Muscle of leg (tissue), 11 donors: Measurements from ENCODE around the gene GLI1. TPM values are rescaled to one million over a fixed set of nuclear protein-coding genes. Genes with fewer than 3 reads are reported as not detected.

ENCODE experiments used
- DNase-seq: peaks from one replicate; pipeline ENCODE4 v3.0.0; 2013
- H3K27ac ChIP-seq: one replicate; pipeline ENCODE4 v1.5.1; 2013; ENCODE audit warnings: mild to moderate bottlenecking, low read length, control low read depth
- H3K27me3 ChIP-seq: one replicate; pipeline ENCODE4 v1.6.1; 2013; ENCODE audit warnings: low read length; ENCODE audit not compliant: control insufficient read depth, insufficient read depth
- H3K36me3 ChIP-seq: one replicate; pipeline ENCODE4 v1.6.1; 2013; ENCODE audit warnings: low read length; ENCODE audit not compliant: control insufficient read depth, insufficient read depth
- H3K4me1 ChIP-seq: one replicate; pipeline ENCODE4 v1.6.1; 2013; ENCODE audit warnings: low read length; ENCODE audit not compliant: control insufficient read depth, insufficient read depth
- H3K4me3 ChIP-seq: one replicate; pipeline ENCODE4 v1.5.1; 2013; ENCODE audit warnings: low read length, control low read depth
- H3K9me3 ChIP-seq: replicated peaks from 2 replicates; pipeline ENCODE4 v1.6.1; 2013; ENCODE audit warnings: low read depth, low read length; ENCODE audit not compliant: control insufficient read depth
- WGBS: methylation state at CpG from one replicate; pipeline ENCODE4 v1.1.5; 2013; ENCODE audit warnings: missing lambda C conversion rate; ENCODE audit not compliant: insufficient coverage; 5-methylcytosine and 5-hydroxymethylcytosine counted together
- polyA plus RNA-seq, 8 donors: library from polyadenylated mRNA; unstranded; fragments of 120-200 nt; gene quantifications; one replicate each; pipeline versions ENCODE4 v1.2.1 to v1.2.3, GENCODE V29; 2013; ENCODE audit warnings: inconsistent platforms in 1 of 8, low replicate concordance in 1 of 8; ENCODE audit not compliant: insufficient read length in 8 of 8, insufficient read depth in 1 of 8
- total RNA-seq: library from RNA; stranded (reverse); fragments of 120-200 nt; gene quantifications from one replicate; pipeline ENCODE4 v1.2.4, GENCODE V29; 2013

GLI1 gene
- total and polyA plus RNA-seq, 9 donors = 7.1 to 16.2 (median 9.6) TPM

GRCh38 chr12:57474430-57474829 is 14.8 kb downstream of the GLI1 start:
- 81% methylated on average over 5 of the region's 8 CpGs for WGBS
- Histone ChIP-seq H3K4me3 (no peak overlapping the region), H3K9me3 (no peaks in the 10 kb centered on the region), H3K27ac (no peak overlapping the region), H3K27me3 (peaks cover 70% of the 10 kb centered on the region), H3K4me1 (peaks cover 16% of the 10 kb centered on the region), H3K36me3 (peaks cover 10% of the 10 kb centered on the region)
- no peak for DNase-seq

GRCh38 chr12:57474862-57475261 is 15.3 kb downstream of the GLI1 start:
- Histone ChIP-seq H3K27ac (no peak overlapping the region), H3K36me3 (peaks cover 7% of the 10 kb centered on the region), H3K4me1 (peaks cover 16% of the 10 kb centered on the region), H3K9me3 (no peaks in the 10 kb centered on the region), H3K27me3 (peaks cover 72% of the 10 kb centered on the region), H3K4me3 (no peak overlapping the region)
- DNase-seq = no peak
- 40% methylated on average over 2 of the region's 7 CpGs for WGBS

- H3K4me1 ChIP-seq = peaks cover 16% of the 10 kb centered on the region
- no peak for DNase-seq
Measured at GRCh38 chr12:57475271-57476161, 15.9 kb downstream of the GLI1 start.

GRCh38 chr12:57476162-57476992 is 16.8 kb downstream of the GLI1 start:
- H3K27ac ChIP-seq = no peak overlapping the region
- H3K4me3 ChIP-seq = peak overlapping the region; percentile 31
- no peaks in the 10 kb centered on the region for H3K36me3 ChIP-seq
- peaks cover 76% of the 10 kb centered on the region for H3K27me3 ChIP-seq
- peaks cover 16% of the 10 kb centered on the region for H3K4me1 ChIP-seq
- H3K9me3 ChIP-seq = no peaks in the 10 kb centered on the region
- DNase-seq = no peak
- 34% methylated on average over 9 of the region's 29 CpGs for WGBS

More at GRCh38 chr12:57475271-57476161, 15.9 kb downstream of the GLI1 start:
- Histone ChIP-seq H3K27ac (no peak overlapping the region), H3K36me3 (peaks cover 7% of the 10 kb centered on the region), H3K9me3 (no peaks in the 10 kb centered on the region), H3K4me3 (peak overlapping the region; percentile 19), H3K27me3 (peaks cover 73% of the 10 kb centered on the region)
- WGBS = 4% methylated on average over 61 of the region's 84 CpGs

- Histone ChIP-seq H3K4me3 (peak overlapping the region; percentile 31), H3K4me1 (peaks cover 16% of the 10 kb centered on the region), H3K9me3 (no peaks in the 10 kb centered on the region), H3K36me3 (no peaks in the 10 kb centered on the region), H3K27ac (no peak overlapping the region), H3K27me3 (peaks cover 76% of the 10 kb centered on the region)
- 63% methylated on average over 12 of the region's 15 CpGs for WGBS
- no peak for DNase-seq
Measured at GRCh38 chr12:57476993-57477709, 17.6 kb downstream of the GLI1 start.

GRCh38 chr12:57477710-57478681 is 18.4 kb downstream of the GLI1 start:
- WGBS = 80% methylated on average over 7 of the region's 12 CpGs

GRCh38 chr12:57479043-57479375 is 19.4 kb downstream of the GLI1 start:
- no peaks in the 10 kb centered on the region for H3K36me3 ChIP-seq
- H3K27me3 ChIP-seq = peaks cover 62% of the 10 kb centered on the region
- WGBS = 80% methylated on average over 5 of the region's 10 CpGs
- no peaks in the 10 kb centered on the region for H3K9me3 ChIP-seq
- no peak overlapping the region for H3K27ac ChIP-seq
- no peak overlapping the region for H3K4me3 ChIP-seq
- no peak for DNase-seq
- H3K4me1 ChIP-seq = peaks cover 16% of the 10 kb centered on the region

More at GRCh38 chr12:57477710-57478681, 18.4 kb downstream of the GLI1 start:
- no peak for DNase-seq
- H3K27ac ChIP-seq = peak overlapping the region; percentile 29
- H3K27me3 ChIP-seq = peaks cover 70% of the 10 kb centered on the region
- H3K9me3 ChIP-seq = no peaks in the 10 kb centered on the region
- H3K4me3 ChIP-seq = peak overlapping the region; percentile 31
- no peaks in the 10 kb centered on the region for H3K36me3 ChIP-seq
- peaks cover 16% of the 10 kb centered on the region for H3K4me1 ChIP-seq

- Histone ChIP-seq H3K27me3 (peaks cover 57% of the 10 kb centered on the region), H3K4me3 (no peak within 1 kb of the TSS), H3K36me3 (no peaks in the 10 kb centered on the region), H3K4me1 (peaks cover 16% of the 10 kb centered on the region), H3K9me3 (no peaks in the 10 kb centered on the region), H3K27ac (peak within 1 kb of the TSS; percentile 29)
- DNase-seq = no peak
- 79% methylated on average over 3 of the region's 6 CpGs for WGBS
Measured at GRCh38 chr12:57479376-57480115, 20.0 kb downstream of the GLI1 start, which contains the start of gene ARHGAP9. Gene ARHGAP9, minus strand, starts transcription at chr12:57479866. Its CDS starts 460 bp downstream, at chr12:57479406.
